GM10847 (cell line): ENCODE data around the gene CFP.

Source experiments
- POLR2A ChIP-seq: IDR thresholded peaks from 2 replicates; pipeline ENCODE4 v1.6.1; 2011; ENCODE audit not compliant: insufficient read length; ENCODE audit errors: extremely low read depth

CFP gene

GRCh38 chrX:47645530-47645929 is 15.8 kb upstream of the CFP start:
- no peak for TF ChIP-seq POLR2A

GRCh38 chrX:47644557-47645091 is 14.9 kb upstream of the CFP start:
- no peak for TF ChIP-seq POLR2A

GRCh38 chrX:47643926-47644325 is 14.2 kb upstream of the CFP start:
- no peak for TF ChIP-seq POLR2A

- no peak for TF ChIP-seq POLR2A
These were observed 9.1 kb upstream of the CFP start for GRCh38 chrX:47638816-47639215.

- no peak for TF ChIP-seq POLR2A
These were observed 7.9 kb upstream of the CFP start for GRCh38 chrX:47637546-47638195.

GRCh38 chrX:47634871-47635575 is 5.3 kb upstream of the CFP start:
- TF ChIP-seq POLR2A, result no peak

GRCh38 chrX:47633689-47634590 is 4.2 kb upstream of the CFP start:
- no peak for TF ChIP-seq POLR2A

GRCh38 chrX:47632666-47633065 is 2.9 kb upstream of the CFP start:
- no peak for TF ChIP-seq POLR2A

- TF ChIP-seq POLR2A, result no peak
These were observed 1.9 kb upstream of the CFP start for GRCh38 chrX:47631676-47632075.

GRCh38 chrX:47628982-47629381 is 748 bp downstream of the CFP start:
- no peak for TF ChIP-seq POLR2A

GRCh38 chrX:47625365-47625764 is 4.4 kb downstream of the CFP start:
- no peak for TF ChIP-seq POLR2A

- TF ChIP-seq POLR2A, result no peak
These were observed 6.1 kb downstream of the CFP start for GRCh38 chrX:47623540-47624027.

GRCh38 chrX:47621851-47622250 is 7.9 kb downstream of the CFP start:
- TF ChIP-seq POLR2A, result no peak

GRCh38 chrX:47620303-47620685 is 9.4 kb downstream of the CFP start:
- no peak for TF ChIP-seq POLR2A

GRCh38 chrX:47619486-47620302 is 10.0 kb downstream of the CFP start, which contains the start of gene SYN1:
SYN1 (minus strand) TSS chrX:47619857; CDS start chrX:47619728, 129 bp downstream.
- no peak for TF ChIP-seq POLR2A
